GM21360 (cell line): ENCODE measurements around the gene RGS14.
A peak's percentile ranks its signal among the peaks of the same experiment; 100 is the strongest.
"Not testable (repeated sequence)": the region's sequence is repeated elsewhere in the genome, so short reads cannot be mapped to it uniquely, and the experiment has no call there.

Experiments used
- ATAC-seq: cut with Tn5 transposase; IDR thresholded peaks from one replicate; pipeline ENCODE4 v1.9.1; 2021; ENCODE audit warnings: mild to moderate bottlenecking, moderate library complexity; ENCODE audit not compliant: unreplicated experiment

The RGS14 gene

DNA sequence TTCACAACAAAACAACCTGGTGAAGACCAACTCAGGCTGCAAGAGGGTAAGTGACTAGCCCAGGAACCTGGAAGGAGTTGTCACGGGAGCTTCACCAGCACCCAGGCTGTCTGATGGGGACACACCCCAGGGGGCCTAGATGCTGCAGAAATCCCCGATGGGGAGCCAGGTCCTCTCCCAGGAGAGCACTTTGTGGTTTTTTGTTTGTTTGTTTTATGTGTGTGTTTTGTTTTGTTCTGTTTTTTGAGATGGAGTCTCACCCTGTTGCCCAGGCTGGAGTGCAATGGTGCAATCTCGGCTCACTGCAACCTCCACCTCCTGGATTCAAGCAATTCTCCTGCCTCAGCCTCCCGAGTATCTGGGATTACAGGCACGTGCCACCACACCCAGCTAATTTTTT lies 17.8 kb downstream of the RGS14 start:
- not testable (repeated sequence) for ATAC-seq

GRCh38 chr5:177376107-177376506 lies 18.4 kb downstream of the RGS14 start:
- no peak for ATAC-seq

DNA sequence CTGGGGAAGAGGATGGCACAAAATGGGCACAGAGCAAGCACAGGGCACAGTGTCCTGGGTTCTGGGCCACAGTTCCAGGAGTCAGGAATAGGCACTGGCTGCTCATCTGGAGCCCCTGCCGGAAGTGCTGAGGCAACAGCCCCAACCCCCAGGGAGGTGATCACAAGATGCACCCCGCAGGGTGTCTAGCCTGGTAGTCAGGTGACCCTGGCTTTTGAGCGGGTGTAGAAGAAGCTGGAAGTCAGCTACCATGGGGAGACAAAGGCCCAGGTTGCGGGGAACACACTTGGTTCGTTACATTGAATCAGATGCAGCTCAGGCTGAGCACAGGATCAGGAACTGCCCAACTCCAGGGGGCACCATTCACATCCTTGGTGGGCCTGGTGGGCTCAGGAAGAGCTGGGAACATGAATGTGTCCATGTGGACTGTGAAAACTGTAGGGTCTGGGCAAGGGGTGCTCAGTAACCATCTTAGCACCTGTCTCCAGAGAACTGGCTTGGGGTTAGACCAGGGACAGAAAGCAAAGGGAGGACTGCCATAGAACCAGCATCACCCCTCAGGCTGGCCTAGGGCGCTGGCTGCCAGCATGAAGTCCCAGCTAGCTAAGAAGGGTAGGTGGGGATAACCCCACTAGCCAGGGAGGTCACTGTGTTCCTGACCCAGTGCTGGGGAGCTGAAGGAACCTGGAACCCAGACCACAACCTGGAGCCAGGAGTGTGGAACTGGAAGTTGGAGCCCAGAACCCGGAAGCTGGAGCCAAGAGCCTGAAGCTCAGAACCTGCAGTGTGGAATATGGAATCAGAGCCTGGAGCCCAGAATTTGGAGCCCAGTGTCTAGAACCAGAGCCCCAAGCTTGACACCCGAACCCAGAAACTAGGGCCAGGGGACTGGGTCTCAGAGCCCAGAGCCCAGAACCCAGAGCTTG lies 20.4 kb downstream of the RGS14 start:
- ATAC-seq, result no peak

DNA sequence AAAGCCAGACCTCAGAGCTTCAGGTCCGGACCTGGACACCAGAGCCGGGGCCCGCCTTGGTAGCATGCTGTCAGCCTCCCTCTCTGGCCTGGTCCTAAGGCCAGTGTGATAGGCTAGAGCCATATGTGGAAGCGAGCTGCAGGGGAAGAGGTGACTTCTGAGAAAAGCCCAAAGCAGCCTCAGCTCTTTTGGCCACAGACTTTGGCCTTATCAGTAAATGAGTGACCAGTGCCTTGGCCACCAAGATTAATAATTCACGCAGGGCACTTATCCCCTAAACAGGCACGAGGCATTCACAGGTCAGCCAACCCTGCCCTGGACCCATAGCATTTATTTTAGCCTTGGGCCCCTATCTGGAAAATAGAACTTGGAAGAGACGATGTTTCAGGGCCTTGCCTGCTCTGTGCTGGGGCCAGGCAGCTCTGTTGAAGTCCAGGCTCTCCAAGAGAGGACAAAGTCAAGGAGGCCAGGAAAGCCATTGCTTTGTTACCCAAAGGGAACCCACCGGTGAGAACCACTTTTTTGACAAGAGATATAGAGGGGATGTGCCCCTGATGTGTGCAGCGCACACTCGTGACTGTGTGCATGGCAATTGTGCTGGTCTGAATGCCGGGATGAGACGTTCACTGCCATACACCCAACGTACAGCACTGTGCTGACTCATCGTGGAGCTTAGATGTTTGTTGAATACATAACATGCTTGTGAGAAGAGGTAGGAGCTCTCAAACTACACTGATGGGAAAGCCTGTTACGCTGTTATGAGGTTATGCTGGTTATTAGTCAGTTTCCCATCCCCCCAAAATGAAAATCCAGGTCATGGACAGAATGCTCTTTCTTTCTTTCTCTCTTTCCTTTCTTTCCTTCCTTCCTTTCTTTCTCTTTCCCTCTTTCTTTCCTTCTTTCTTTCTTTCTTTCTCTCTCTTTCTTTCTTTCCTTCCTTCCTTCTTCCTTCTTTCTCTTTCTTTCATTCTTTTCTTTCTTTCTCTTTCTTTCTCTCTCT lies 21.5 kb downstream of the RGS14 start:
- no peak for ATAC-seq

DNA sequence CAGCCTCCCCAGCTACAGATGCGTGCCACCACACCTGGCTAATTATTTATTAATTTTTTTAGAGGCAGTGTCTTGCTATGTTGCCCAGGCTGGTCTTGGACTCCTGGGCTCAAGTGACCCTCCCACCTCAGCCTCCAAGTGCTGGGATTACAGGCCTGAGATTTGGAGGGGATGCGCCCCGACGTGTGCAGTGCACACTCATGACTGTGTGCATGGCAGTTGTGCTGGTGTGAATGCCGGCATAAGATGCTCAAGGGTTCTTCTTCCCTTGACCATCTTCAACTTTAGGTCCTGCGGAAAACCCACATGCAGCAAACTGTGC lies 23.0 kb downstream of the RGS14 start:
- ATAC-seq, result no peak

DNA sequence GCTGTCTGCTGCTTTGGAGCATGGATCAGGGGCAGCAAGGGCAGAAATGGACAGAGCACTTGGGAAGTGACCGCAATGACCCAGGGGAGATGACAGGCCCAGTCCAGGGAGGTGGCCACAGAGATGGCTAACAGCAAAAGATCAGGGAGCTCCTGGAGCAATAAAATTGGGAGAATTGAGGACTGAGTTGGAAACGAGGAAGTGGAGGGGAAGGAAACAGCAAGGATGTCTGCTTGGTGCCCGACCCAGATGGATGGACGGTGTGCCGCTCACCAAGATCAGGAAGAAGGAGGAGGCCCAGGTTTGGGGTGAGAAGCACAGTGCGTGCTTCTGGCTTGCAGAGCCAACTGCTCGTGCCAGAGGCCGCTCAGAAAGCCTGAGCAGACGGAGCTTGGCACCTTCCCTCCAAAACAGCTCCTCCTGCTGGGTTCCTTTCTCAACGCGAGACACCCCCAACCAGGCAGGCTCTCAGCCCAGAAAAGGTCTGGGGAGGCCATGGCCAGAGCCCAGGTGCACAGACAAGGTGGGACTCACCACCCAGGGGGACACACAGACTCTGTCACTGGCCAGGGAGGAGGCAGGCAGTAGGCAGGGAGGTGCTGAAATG lies 24.8 kb downstream of the RGS14 start:
- ATAC-seq, result no peak

DNA sequence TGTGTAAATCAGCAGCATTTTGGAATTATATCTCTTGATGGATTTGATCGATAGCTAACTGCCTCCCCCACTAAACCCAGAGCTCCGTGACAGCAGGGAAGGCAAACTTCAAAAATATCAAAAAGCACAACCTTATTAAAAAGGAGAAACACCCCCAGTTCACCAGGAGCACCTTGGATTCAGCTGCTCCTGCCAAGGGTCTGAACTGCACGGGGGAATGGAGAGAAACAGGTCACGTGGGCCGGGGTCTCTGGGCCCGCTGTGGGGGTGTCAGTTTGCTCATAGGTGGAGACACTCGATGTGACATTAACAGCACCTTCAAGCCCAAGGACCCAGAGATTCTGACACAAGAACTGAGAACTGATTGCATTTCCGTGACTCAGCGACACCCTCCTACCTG lies 25.5 kb downstream of the RGS14 start:
- ATAC-seq, result no peak

GRCh38 chr5:177384134-177384533 lies 26.4 kb downstream of the RGS14 start, which contains the start of gene SLC34A1:
SLC34A1 (plus strand) TSS chr5:177384434; CDS start chr5:177385742, 1,308 bp downstream.
- ATAC-seq, result no peak

DNA sequence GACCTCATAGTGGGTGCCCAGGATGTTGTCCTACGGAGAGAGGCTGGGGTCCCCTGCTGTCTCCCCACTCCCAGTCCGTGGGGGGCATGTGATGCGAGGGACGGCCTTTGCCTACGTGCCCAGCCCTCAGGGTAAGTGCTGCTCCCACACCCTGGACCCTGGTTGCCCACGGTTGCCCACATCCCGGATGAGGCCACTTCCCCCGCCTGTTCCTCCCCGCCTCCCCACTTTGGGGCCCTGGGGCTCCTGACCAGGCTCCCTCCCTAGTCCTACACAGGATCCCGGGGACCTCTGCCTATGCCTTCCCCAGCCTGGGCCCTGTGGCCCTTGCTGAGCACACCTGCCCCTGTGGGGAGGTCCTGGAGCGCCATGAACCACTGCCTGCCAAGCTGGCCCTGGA lies 28.0 kb downstream of the RGS14 start:
- ATAC-seq, result no peak

DNA sequence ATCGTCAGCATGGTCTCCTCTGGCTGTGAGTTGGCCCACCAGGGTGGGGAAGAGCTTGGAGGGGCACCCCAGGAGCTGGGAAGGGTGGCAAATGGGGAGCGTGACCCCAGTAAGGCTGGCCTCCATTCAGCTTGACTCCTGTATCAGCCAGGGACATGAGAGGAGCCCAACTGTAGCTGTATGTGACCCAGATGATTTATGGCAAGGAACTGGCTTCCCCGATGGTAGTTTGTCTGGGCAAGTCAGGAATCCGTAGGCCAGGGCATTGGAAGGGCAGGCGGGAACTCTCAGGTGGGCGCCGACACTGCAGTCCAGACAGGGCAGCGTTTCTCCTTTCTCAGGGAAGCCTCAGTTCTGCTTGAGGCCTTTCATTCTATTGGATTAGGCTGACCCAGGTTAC lies 28.8 kb downstream of the RGS14 start:
- no peak for ATAC-seq

GRCh38 chr5:177387405-177387804 lies 29.7 kb downstream of the RGS14 start:
- ATAC-seq, result no peak

- ATAC-seq, result no peak
Observed at GRCh38 chr5:177388521-177389052, 30.9 kb downstream of the RGS14 start.

GRCh38 chr5:177389241-177390169 lies 31.8 kb downstream of the RGS14 start:
- ATAC-seq, result no peak

DNA sequence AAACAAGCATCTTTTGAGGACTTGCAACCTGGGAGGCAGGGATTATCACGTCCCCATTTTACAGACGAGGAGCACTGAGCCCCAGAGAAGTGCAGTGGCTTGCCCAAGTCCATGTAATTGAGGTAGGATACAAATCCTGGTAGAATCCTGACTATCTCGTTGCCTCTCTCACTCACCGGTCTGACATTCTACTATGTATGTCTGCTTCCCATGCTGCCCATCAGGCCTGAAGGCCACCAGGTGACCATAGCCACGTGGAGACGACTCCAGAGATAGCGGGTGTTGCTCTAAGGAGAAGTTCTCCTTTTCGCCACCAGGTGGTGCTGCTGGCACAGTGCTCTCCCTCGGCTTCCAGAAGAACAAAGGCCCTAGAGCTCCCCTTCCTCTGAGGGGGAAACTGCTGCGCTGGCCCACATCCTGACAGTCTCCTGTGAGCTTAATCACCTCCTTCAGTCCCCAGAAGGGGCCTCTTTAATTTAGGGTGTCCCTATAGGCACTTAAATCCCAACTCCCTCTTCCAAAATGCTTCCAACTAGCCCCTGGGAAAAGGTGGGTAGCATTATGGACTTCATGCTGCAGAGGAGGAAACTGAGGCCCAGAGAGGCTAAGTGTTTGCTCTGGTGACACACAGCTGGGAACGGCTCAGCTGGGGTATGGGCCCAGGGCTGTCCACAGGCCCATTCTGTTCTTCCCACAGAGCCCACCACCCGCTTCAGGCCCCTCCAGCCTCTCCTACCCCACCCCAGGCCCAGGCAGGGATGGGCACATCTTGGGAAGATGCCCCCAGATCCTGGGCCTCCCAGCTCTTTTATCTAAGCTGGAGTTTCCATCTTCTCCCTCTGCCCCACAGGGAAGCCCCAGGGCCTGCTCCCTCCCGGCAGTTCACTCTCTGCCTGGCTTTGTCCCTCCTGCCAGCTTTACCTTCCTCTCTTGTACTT lies 32.9 kb downstream of the RGS14 start:
- ATAC-seq, result peak; percentile 58

GRCh38 chr5:177392765-177393164 lies 35.0 kb downstream of the RGS14 start:
- no peak for ATAC-seq

DNA sequence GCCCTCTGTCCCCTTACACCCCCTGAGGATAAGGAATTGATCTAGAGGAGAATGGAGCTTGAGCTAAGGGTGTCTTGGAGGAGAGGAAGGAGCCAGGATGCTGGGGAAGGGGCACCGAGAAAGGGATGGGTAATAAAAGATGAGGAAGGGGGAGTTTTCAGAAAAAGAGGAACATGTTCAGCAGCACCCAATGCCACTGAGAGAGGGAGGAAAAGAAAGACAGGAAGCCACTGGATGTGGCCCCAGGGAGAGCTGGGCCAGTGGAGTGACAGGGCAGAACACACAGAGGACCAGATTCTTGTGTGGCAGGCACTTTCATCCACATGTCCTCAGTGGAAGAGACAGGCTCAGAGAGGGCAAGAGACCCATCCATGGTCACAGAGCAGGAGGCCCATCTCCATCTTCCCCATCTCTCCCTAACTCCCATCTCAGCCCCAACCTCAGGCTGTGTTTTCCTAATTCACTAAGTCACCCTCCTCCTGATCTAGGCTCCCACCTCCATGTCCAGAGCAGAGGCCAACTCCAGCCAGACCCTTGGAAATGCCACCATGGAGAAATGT lies 35.6 kb downstream of the RGS14 start:
- ATAC-seq, result no peak

DNA sequence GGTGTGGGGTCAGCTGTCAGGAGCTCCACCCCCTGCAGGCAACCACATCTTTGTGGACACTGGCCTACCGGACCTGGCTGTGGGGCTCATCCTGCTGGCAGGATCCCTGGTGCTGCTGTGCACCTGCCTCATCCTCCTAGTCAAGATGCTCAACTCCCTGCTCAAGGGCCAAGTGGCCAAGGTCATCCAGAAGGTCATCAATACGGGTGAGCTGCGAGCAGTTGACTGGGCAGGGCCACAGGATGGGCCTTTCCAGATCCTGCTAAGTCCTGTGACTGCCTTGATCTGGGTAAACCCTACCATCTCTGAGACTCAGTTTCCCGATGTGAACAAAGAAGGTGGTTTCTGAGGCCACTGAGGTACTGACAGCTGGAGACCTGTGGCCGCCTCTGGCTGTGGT lies 36.3 kb downstream of the RGS14 start:
- no peak for ATAC-seq

DNA sequence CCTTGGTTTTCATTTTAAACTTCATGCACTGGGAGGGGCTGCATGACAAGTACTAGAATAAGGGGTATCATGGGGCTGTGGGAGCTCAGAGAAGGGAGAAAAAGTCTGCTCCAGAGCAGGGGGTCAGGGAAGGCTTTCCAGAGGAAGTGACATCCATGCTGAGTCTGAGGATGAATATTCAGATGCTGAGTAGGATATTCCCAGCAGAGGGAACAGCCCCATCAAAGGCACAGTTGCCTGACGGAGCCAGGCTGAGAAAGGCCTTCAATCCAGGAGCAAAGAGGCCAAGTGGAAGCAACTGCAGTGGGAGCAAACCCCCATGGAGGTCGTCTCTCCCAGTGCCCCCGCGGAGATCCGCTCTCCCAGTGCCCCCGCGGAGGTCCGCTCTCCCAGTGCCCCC lies 38.4 kb downstream of the RGS14 start:
- no peak for ATAC-seq
